Mesendoderm (in vitro differentiated cells): ENCODE results near the gene CNNM4.
A peak's percentile ranks its signal among the peaks of the same experiment; 100 is the strongest.

ENCODE experiments used
- DNase-seq: peaks from one replicate; pipeline ENCODE4 v3.0.0; 2013
- H2AK5ac ChIP-seq: 2 replicates; pipeline ENCODE4 v1.6.1; 2013; ENCODE audit warnings: low read length, inconsistent platforms
- H2BK120ac ChIP-seq: 2 replicates; pipeline ENCODE4 v1.6.1; 2013; ENCODE audit warnings: low read depth, mild to moderate bottlenecking, low read length, moderate library complexity, mixed read lengths
- H2BK15ac ChIP-seq: replicated peaks from 2 replicates; pipeline ENCODE4 v1.6.1; 2013; ENCODE audit warnings: low read depth, mild to moderate bottlenecking, moderate library complexity
- H2BK5ac ChIP-seq: 2 replicates; pipeline ENCODE4 v1.6.1; 2013; ENCODE audit warnings: low read length, inconsistent platforms
- H3K18ac ChIP-seq: 2 replicates; pipeline ENCODE4 v1.6.1; 2013; ENCODE audit warnings: mild to moderate bottlenecking, low read length, mixed read lengths
- H3K23ac ChIP-seq: one replicate; pipeline ENCODE4 v1.6.1; 2013; ENCODE audit warnings: low read length
- H3K27ac ChIP-seq: 2 replicates; pipeline ENCODE4 v1.5.1; 2013; ENCODE audit warnings: low read depth, mild to moderate bottlenecking, inconsistent platforms, low read length, moderate library complexity
- H3K27me3 ChIP-seq: 2 replicates; pipeline ENCODE4 v1.6.1; 2013; ENCODE audit warnings: low read length, control low read depth, mild to moderate bottlenecking, inconsistent platforms; ENCODE audit not compliant: insufficient read depth, poor library complexity
- H3K36me3 ChIP-seq: 2 replicates; pipeline ENCODE4 v1.6.1; 2013; ENCODE audit warnings: low read length, inconsistent platforms; ENCODE audit not compliant: control insufficient read depth, insufficient read depth
- H3K4ac ChIP-seq: one replicate; pipeline ENCODE4 v1.6.1; 2013; ENCODE audit warnings: low read depth, mild to moderate bottlenecking, low read length, moderate library complexity
- H3K4me1 ChIP-seq: 2 replicates; pipeline ENCODE4 v1.6.1; 2013; ENCODE audit warnings: low read depth, low read length, inconsistent platforms; ENCODE audit not compliant: control insufficient read depth
- H3K4me2 ChIP-seq: 2 replicates; pipeline ENCODE4 v1.6.1; 2013; ENCODE audit warnings: low read length
- H3K4me3 ChIP-seq: 2 replicates; pipeline ENCODE4 v1.5.1; 2013; ENCODE audit warnings: mild to moderate bottlenecking, low read length
- H3K56ac ChIP-seq: one replicate; pipeline ENCODE4 v1.6.1; 2013; ENCODE audit warnings: low read length
- H3K79me1 ChIP-seq: 2 replicates; pipeline ENCODE4 v1.6.1; 2013; ENCODE audit warnings: low read length, inconsistent platforms
- H3K79me2 ChIP-seq: 2 replicates; pipeline ENCODE4 v1.6.1; 2013; ENCODE audit warnings: mild to moderate bottlenecking, low read length; ENCODE audit not compliant: control insufficient read depth, insufficient read depth
- H3K9ac ChIP-seq: 2 replicates; pipeline ENCODE4 v1.6.1; 2013; ENCODE audit warnings: low read length, inconsistent platforms
- H4K5ac ChIP-seq: one replicate; pipeline ENCODE4 v1.6.1; 2013; ENCODE audit warnings: low read length
- H4K8ac ChIP-seq: one replicate; pipeline ENCODE4 v1.6.1; 2013; ENCODE audit warnings: low read depth, mild to moderate bottlenecking, control low read depth, low read length, moderate library complexity
- WGBS: extraction: QIAGEN DNeasy Blood & Tissue Kit; methylation state at CpG from one replicate; pipeline ENCODE4 v1.1.7; 2013; ENCODE audit warnings: low lambda C conversion rate, missing lambda C conversion rate; ENCODE audit not compliant: insufficient coverage; ENCODE audit errors: extremely low coverage; 5-methylcytosine and 5-hydroxymethylcytosine counted together

CNNM4 gene

DNA sequence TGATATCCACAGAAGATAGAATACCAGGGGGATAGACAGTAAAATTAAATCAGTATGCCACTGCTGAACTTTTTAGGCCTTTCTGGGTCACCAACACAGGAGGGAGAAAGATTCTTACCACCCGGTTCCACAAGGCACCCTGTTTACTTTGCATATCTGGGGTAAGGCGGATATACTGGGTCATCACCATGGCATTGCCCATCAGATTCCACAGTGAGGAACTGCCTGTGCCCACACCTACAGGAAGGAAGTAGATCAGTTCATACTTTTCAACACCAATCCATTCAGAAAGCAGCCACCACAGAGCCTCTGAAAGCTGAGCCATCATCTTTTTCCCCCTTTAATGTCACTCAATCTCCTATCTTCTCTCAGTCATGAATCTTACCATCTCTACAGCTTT lies 22.9 kb upstream of the CNNM4 start:
- Histone ChIP-seq H3K79me1 (peaks cover 9% of the 10 kb centered on the region), H4K5ac (no peak overlapping the region), H3K18ac (no peak overlapping the region), H3K4me3 (no peak overlapping the region), H3K36me3 (peaks cover 3% of the 10 kb centered on the region), H2BK5ac (no peak overlapping the region), H3K4me2 (no peak overlapping the region), H3K27me3 (no peaks in the 10 kb centered on the region), H3K4me1 (no peaks in the 10 kb centered on the region), H2BK120ac (no peak overlapping the region), H3K23ac (no peak overlapping the region), H2AK5ac (no peak overlapping the region), H3K27ac (no peak overlapping the region), H3K4ac (no peak overlapping the region), H4K8ac (no peak overlapping the region), H2BK15ac (no peak overlapping the region), H3K79me2 (peaks cover 9% of the 10 kb centered on the region), H3K56ac (no peak overlapping the region), H3K9ac (no peak overlapping the region)
- no CpG with 5 or more reads among the region's 2 CpGs for WGBS
- no peak for DNase-seq

DNA sequence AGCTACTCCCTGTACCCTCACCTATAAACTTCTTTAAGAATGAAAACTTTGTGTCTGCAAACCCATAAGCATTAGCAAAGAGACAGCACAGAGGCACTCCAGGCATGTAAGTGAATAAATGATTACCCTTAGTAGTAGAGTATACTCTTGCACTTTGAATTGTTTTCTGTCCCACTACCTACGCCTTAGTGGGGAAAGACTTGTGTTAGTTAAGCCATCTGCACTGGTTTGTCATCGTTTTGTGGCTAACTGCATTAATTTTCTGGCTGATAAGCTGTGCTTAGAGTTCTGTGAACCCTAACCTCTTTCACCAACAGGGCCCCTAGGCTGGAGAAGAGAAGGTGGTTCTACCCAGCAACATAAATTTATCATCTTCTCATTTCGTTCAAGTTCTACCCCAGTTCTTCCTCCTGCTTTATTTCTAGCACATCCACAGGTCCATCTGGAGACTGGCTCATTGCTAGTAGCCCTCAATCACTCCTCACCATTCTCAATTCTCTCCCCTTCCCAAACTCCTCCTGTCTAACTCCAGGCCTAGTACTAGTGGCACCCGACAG lies 21.5 kb upstream of the CNNM4 start:
- no CpG with 5 or more reads among the region's 4 CpGs for WGBS
- Histone ChIP-seq H3K27ac (no peak overlapping the region), H3K18ac (no peak overlapping the region), H3K9ac (peak overlapping the region; percentile 60), H3K4me3 (peak overlapping the region; percentile 81), H2BK5ac (no peak overlapping the region), H3K36me3 (peaks cover 2% of the 10 kb centered on the region), H3K23ac (no peak overlapping the region), H2BK15ac (no peak overlapping the region), H4K5ac (no peak overlapping the region), H3K4ac (no peak overlapping the region), H3K4me2 (peak overlapping the region; percentile 49), H4K8ac (no peak overlapping the region), H3K79me2 (peaks cover 9% of the 10 kb centered on the region), H3K27me3 (no peaks in the 10 kb centered on the region), H3K79me1 (peaks cover 9% of the 10 kb centered on the region), H3K56ac (peak overlapping the region; percentile 61), H2AK5ac (no peak overlapping the region), H2BK120ac (no peak overlapping the region), H3K4me1 (no peaks in the 10 kb centered on the region)
- DNase-seq, result no peak

DNA sequence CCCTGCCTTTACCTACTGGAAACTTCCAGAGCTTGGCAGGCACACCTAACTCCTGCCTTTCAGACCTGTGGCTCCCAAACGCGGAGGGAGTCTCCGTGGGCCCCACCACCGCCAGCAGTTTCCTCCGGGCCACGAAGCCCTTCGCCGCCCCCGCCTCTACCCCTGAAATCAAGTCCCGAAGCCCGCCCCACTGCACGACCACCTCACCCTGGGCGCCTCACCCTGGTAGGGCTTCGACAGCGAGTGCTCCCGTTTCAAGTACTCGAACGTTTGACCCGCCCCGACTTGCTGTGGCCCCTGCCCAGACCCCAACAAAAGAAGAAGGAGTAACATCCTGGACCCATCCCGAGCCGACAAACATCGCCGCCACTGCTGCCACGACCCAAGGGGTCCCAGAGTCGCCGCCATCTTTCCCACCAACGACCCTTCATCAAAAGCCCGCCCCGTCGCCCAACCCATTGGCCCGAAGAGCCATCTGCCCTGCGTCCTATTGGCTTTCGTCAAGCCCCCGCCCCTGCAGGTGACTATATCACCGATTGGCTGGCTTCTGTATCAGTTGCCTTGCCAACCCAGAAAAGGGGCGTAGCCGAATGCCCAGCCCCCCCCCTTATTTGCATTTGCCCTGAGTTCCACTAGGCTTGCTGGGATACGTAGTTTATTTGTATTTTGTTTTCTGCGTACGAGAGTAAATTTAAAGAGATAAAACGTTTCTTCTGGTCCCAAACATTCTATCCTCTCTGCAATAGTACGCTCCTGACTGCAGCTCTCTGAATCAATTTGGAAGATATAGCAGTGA lies 20.9 kb upstream of the CNNM4 start, which contains the start of gene LMAN2L:
TSS of gene LMAN2L (minus strand) at position 432 of the 796 bp plus-strand sequence. CDS start at position 408, 24 bp downstream.
- H3K79me2 ChIP-seq, result peaks cover 9% of the 10 kb centered on the region
- H2BK120ac ChIP-seq, result no peak within 1 kb of the TSS
- peak within 1 kb of the TSS; percentile 61 for H3K56ac ChIP-seq
- peaks cover 1% of the 10 kb centered on the region for H3K36me3 ChIP-seq
- H3K4me2 ChIP-seq, result peak within 1 kb of the TSS; percentile 49
- no CpG with 5 or more reads among the region's 43 CpGs for WGBS
- H3K23ac ChIP-seq, result no peak within 1 kb of the TSS
- no peak within 1 kb of the TSS for H2AK5ac ChIP-seq
- no peaks in the 10 kb centered on the region for H3K4me1 ChIP-seq
- H2BK5ac ChIP-seq, result no peak within 1 kb of the TSS
- H4K5ac ChIP-seq, result no peak within 1 kb of the TSS
- peak within 1 kb of the TSS; percentile 60 for H3K9ac ChIP-seq
- H3K4ac ChIP-seq, result peak within 1 kb of the TSS; percentile 8
- H3K4me3 ChIP-seq, result peak within 1 kb of the TSS; percentile 81
- H3K18ac ChIP-seq, result peak within 1 kb of the TSS; percentile 95
- H3K27ac ChIP-seq, result no peak within 1 kb of the TSS
- no peaks in the 10 kb centered on the region for H3K27me3 ChIP-seq
- no peak within 1 kb of the TSS for H4K8ac ChIP-seq
- DNase-seq, result peak; percentile 99
- no peak within 1 kb of the TSS for H2BK15ac ChIP-seq
- H3K79me1 ChIP-seq, result peaks cover 9% of the 10 kb centered on the region

DNA sequence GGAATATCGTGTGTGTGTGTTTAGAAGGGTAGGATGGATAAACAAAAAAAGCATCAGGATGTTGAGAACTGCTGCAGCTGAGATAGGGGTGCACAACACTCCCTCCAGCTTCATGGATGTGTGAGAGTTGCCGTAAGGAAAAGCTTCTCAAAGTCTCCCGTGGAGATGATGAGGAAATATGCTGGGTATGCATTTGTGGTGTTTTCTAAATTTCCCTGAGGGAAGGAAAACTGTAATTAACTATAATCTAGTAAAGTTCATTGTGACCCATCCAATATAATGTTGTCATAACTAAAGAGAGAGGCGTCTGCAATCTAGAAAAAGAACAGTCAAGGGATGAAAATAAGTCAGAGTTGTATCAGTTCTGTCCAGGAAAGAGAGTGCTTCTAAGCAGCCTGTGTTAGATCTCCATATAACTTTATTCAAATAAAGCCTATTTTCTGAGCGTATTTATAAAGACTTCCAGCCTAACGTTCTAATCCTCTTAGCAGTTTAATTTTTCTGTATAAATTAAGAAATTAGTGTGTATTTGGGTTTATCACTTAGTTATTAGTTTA lies 13.6 kb upstream of the CNNM4 start:
- H2AK5ac ChIP-seq, result no peak overlapping the region
- no peak overlapping the region for H3K4ac ChIP-seq
- H3K9ac ChIP-seq, result no peak overlapping the region
- no peak overlapping the region for H2BK5ac ChIP-seq
- H3K4me2 ChIP-seq, result no peak overlapping the region
- no peak overlapping the region for H2BK15ac ChIP-seq
- no peak overlapping the region for H3K27ac ChIP-seq
- H3K36me3 ChIP-seq, result no peaks in the 10 kb centered on the region
- H3K23ac ChIP-seq, result no peak overlapping the region
- H3K18ac ChIP-seq, result no peak overlapping the region
- H3K27me3 ChIP-seq, result no peaks in the 10 kb centered on the region
- H4K5ac ChIP-seq, result no peak overlapping the region
- no peaks in the 10 kb centered on the region for H3K79me2 ChIP-seq
- H3K4me1 ChIP-seq, result no peaks in the 10 kb centered on the region
- no peak overlapping the region for H4K8ac ChIP-seq
- no peak overlapping the region for H3K4me3 ChIP-seq
- no peak overlapping the region for H3K56ac ChIP-seq
- no peak for DNase-seq
- no peaks in the 10 kb centered on the region for H3K79me1 ChIP-seq
- H2BK120ac ChIP-seq, result no peak overlapping the region
- no CpG with 5 or more reads among the region's 6 CpGs for WGBS

DNA sequence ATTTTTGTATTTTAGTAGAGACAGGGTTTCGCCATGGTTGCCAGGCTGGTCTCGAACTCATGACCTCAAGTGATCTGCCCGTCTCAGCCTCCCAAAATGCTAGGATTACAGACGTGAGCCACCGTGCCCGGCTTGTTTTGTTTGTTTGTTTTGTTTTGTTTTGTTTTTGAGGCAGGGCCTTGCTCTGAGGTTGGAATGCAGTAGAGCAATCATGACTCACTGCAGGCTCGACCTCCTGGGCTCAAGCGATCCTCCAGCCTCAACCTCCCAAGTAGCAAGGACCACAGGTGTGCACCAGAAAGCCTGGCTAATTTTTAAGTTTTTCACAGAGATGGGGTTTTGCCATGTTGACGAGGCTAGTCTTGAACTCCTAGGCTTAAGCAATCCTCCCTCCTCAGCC lies 8.9 kb upstream of the CNNM4 start:
- Histone ChIP-seq H3K79me1 (no peaks in the 10 kb centered on the region), H2BK120ac (no peak overlapping the region), H2AK5ac (no peak overlapping the region), H2BK15ac (no peak overlapping the region), H3K4me2 (no peak overlapping the region), H3K18ac (no peak overlapping the region), H3K79me2 (no peaks in the 10 kb centered on the region), H3K27me3 (no peaks in the 10 kb centered on the region), H3K4ac (no peak overlapping the region), H3K36me3 (no peaks in the 10 kb centered on the region), H4K5ac (no peak overlapping the region), H4K8ac (no peak overlapping the region), H3K4me1 (no peaks in the 10 kb centered on the region), H3K4me3 (no peak overlapping the region), H2BK5ac (no peak overlapping the region), H3K27ac (no peak overlapping the region), H3K23ac (no peak overlapping the region), H3K9ac (no peak overlapping the region), H3K56ac (no peak overlapping the region)
- no peak for DNase-seq
- no CpG with 5 or more reads among the region's 9 CpGs for WGBS
